ENCODE data around the gene NDRG2.

Gene NDRG2

DNA sequence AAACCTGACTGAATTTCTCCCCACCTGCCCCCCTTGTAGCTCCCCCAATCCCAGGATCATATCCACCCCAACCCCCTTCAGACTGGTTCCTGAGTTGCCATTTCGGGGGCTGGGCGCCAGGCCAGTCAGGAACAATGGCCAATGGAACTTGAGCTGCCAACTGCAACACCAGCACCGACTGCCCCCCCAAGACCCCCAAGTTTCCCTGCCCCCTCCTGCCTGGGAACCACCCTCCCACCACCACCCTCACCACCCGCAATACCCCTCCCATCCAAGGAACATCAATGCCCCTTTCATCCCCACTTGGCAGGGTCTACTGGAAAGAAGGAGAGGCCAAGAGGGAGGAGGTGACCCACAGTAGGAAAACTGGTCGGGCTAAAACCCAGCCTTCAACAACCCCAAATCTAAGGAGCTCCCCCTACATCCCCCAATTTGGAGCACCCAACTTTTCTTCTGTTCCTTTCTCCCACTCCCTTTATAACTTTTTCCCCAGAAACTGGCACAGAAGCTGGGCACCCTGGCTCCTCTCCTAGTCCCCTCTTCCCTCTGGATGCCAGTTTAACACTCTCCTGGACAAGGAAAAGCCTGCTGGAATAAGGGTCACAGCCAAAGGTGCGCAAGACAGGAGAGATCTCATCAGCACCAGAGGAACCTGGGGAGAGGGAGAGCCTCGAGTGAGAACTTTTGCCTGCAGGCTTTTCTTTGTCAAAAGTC is 1.6 kb upstream of the NDRG2 start:
- no peak for TF ChIP-seq EZH2phosphoT487 (conservative IDR thresholded peaks at IDR 0.05; ENCODE audit: low read length)
- TF ChIP-seq, protein P1, sequence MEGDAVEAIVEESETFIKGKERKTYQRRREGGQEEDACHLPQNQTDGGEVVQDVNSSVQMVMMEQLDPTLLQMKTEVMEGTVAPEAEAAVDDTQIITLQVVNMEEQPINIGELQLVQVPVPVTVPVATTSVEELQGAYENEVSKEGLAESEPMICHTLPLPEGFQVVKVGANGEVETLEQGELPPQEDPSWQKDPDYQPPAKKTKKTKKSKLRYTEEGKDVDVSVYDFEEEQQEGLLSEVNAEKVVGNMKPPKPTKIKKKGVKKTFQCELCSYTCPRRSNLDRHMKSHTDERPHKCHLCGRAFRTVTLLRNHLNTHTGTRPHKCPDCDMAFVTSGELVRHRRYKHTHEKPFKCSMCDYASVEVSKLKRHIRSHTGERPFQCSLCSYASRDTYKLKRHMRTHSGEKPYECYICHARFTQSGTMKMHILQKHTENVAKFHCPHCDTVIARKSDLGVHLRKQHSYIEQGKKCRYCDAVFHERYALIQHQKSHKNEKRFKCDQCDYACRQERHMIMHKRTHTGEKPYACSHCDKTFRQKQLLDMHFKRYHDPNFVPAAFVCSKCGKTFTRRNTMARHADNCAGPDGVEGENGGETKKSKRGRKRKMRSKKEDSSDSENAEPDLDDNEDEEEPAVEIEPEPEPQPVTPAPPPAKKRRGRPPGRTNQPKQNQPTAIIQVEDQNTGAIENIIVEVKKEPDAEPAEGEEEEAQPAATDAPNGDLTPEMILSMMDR (IDR thresholded peaks at IDR 0.05; ENCODE audit: insufficient read depth, low read length, poor library complexity, severe bottlenecking), result no peak
- no peak overlapping the region for H3K9ac ChIP-seq (ENCODE audit: low read length)
- no peak overlapping the region for H3K4me3 ChIP-seq (ENCODE audit: insufficient read depth, low read length, poor library complexity, severe bottlenecking)
- H2AFZ ChIP-seq (ENCODE audit: low read depth, low read length, severe bottlenecking), result no peak overlapping the region
- H3K27ac ChIP-seq (ENCODE audit: low read depth, low read length), result no peak overlapping the region
- no peaks in the 10 kb centered on the region for H3F3A ChIP-seq (ENCODE audit: insufficient read depth)
- no peak overlapping the region for H3K4me2 ChIP-seq (ENCODE audit: low read depth, low read length, poor library complexity, severe bottlenecking)
- H3K36me3 ChIP-seq (ENCODE audit: low read length), result no peaks in the 10 kb centered on the region
- no peaks in the 10 kb centered on the region for H3K9me2 ChIP-seq (replicated peaks; ENCODE audit: insufficient read depth, low read length)
- no peaks in the 10 kb centered on the region for H3K79me2 ChIP-seq (ENCODE audit: insufficient read depth, low read length)
- H3K27me3 ChIP-seq (ENCODE audit: low read length), result no peaks in the 10 kb centered on the region
- no peaks in the 10 kb centered on the region for H4K20me1 ChIP-seq (ENCODE audit: low read depth, low read length)
- H3K9me3 ChIP-seq (ENCODE audit: insufficient read depth, low read length), result no peaks in the 10 kb centered on the region

DNA sequence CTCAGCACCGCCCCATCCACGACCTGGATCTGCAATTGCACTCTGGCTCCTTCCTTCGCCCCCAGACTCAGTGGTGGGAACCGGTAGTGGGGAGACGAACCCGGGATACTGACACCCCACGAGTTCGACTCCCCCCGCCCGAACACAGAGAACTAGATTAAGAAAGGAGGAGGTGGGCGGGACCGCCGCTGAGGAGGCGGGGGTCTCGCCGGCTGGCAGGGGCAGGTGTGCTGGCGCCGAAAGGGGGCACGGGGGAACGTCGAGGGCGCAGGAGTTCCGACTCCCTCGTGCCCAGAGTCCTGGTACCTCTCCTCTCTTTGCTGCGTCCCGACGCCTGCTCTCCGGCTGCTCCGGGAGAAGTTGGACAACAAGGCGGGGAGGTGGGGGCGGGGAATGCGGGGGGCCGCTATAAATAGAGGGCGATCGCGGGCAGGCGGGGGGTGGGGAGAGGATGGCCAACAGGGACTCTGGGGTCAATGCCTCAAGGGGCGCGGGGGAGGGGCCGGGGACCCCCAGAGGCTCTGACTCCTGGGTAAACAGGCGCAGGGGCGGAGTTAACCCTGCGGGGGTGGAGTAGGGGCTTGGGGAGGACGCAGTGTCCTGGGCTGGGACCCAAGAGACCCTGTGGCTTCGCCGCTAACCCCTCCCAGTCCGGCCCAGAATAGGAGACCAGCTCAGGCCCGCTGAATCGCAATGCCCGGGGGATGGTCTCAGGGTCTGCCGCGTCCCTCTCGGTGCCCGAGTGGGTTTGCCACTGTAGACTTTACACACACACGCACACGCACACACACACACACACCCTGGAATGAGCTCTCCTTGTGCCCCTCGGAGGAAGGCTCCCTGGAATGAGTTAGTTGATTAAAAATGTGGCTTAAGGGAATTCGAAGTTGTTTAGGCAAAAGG is 761 bp upstream of the NDRG2 start:
- Histone ChIP-seq H3K27me3 (ENCODE audit: low read length) (no peaks in the 10 kb centered on the region), H3K27ac (ENCODE audit: low read depth, low read length) (no peak overlapping the region), H3K36me3 (ENCODE audit: low read length) (no peaks in the 10 kb centered on the region), H3F3A (ENCODE audit: insufficient read depth) (no peaks in the 10 kb centered on the region), H3K4me3 (ENCODE audit: insufficient read depth, low read length, poor library complexity, severe bottlenecking) (no peak overlapping the region), H3K9ac (ENCODE audit: low read length) (no peak overlapping the region), H3K4me2 (ENCODE audit: low read depth, low read length, poor library complexity, severe bottlenecking) (no peak overlapping the region), H3K9me3 (ENCODE audit: insufficient read depth, low read length) (no peaks in the 10 kb centered on the region), H3K79me2 (ENCODE audit: insufficient read depth, low read length) (no peaks in the 10 kb centered on the region), H3K9me2 (replicated peaks; ENCODE audit: insufficient read depth, low read length) (no peaks in the 10 kb centered on the region), H2AFZ (ENCODE audit: low read depth, low read length, severe bottlenecking) (no peak overlapping the region), H4K20me1 (ENCODE audit: low read depth, low read length) (no peaks in the 10 kb centered on the region)
- no peak for TF ChIP-seq EZH2phosphoT487 (conservative IDR thresholded peaks at IDR 0.05; ENCODE audit: low read length)
- TF ChIP-seq, protein P1 (IDR thresholded peaks at IDR 0.05; ENCODE audit: insufficient read depth, low read length, poor library complexity, severe bottlenecking), result no peak

DNA sequence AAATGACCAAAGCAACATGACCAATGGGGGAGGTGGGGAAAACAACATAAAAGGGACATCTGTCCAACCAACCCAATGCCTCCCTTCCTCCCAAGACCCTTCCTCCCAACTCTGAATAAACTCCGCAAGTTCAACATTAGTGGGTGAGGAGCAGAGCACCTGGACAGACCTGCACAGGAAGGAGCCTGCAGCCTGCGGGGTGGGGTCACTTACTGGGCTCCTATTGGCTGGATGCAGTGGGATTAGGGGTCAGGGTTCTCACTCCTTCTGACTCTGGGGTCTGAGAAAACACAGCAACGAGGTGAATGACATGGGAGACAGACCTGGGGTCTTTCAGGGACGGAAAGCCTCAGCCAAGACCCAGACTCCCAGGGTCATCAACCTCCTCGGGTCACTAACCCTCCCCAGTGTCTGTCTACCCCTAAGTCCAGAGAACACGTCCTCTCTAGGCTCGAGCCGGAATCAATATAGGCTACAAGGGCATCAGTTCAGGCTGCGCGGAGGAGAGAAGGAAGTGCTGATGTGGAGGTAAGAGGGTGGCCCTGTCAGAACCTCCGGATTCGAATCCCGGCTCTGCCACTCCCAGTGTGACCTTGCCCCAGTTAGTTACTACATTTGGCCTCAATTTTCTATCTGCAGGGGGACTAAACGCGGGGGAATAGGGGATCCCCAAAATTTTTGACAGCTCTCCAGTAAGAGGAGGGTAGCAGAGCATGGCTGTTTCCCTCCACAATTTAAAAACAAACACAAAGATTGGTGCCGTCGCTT is 860 bp downstream of the NDRG2 start:
- H3K9me3 ChIP-seq (ENCODE audit: insufficient read depth, low read length), result no peaks in the 10 kb centered on the region
- H3K4me3 ChIP-seq (ENCODE audit: insufficient read depth, low read length, poor library complexity, severe bottlenecking), result no peak overlapping the region
- H3K27me3 ChIP-seq (ENCODE audit: low read length), result no peaks in the 10 kb centered on the region
- H3K9ac ChIP-seq (ENCODE audit: low read length), result no peak overlapping the region
- H3K79me2 ChIP-seq (ENCODE audit: insufficient read depth, low read length), result no peaks in the 10 kb centered on the region
- no peak overlapping the region for H2AFZ ChIP-seq (ENCODE audit: low read depth, low read length, severe bottlenecking)
- no peaks in the 10 kb centered on the region for H3K9me2 ChIP-seq (replicated peaks; ENCODE audit: insufficient read depth, low read length)
- no peaks in the 10 kb centered on the region for H4K20me1 ChIP-seq (ENCODE audit: low read depth, low read length)
- TF ChIP-seq EZH2phosphoT487 (conservative IDR thresholded peaks at IDR 0.05; ENCODE audit: low read length), result no peak
- TF ChIP-seq, protein P1 (IDR thresholded peaks at IDR 0.05; ENCODE audit: insufficient read depth, low read length, poor library complexity, severe bottlenecking), result no peak
- no peak overlapping the region for H3K4me2 ChIP-seq (ENCODE audit: low read depth, low read length, poor library complexity, severe bottlenecking)
- no peak overlapping the region for H3K27ac ChIP-seq (ENCODE audit: low read depth, low read length)
- no peaks in the 10 kb centered on the region for H3F3A ChIP-seq (ENCODE audit: insufficient read depth)
- H3K36me3 ChIP-seq (ENCODE audit: low read length), result no peaks in the 10 kb centered on the region
